ENCODE data around the gene LRP2. TPM values are rescaled to one million over a fixed set of nuclear protein-coding genes. Genes with fewer than 3 reads are reported as not detected.

The LRP2 gene
- total and polyA plus RNA-seq, 10 of the 15 experiments (the other 5 are each of a cell fraction or from before 2014, with no cell fraction given): 0.01 to 0.19 (median 0.06) TPM; not detected in 5

DNA sequence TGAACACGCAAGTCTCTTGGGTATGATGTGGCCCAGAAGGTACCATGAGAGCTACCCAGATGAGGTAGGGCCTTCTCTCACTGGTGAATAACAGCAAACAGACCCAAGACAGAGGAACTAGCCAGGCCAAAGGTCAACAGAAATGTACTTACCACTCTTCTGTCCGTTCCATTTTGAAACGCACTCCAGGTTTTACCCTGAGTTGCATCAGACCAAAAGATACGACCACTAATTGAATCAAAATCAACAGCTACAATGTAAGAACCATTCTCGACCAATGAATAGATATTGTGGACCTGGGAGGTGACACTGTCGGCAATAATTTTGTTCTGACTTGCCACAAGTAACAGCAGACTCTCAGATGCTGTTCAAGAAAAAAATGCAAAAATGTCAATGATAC, 124.4 kb downstream of the LRP2 start (continued):
- TF ChIP-seq CBX3 (IDR thresholded peaks at IDR 0.05; ENCODE audit: borderline replicate concordance, low read depth): no peak

DNA sequence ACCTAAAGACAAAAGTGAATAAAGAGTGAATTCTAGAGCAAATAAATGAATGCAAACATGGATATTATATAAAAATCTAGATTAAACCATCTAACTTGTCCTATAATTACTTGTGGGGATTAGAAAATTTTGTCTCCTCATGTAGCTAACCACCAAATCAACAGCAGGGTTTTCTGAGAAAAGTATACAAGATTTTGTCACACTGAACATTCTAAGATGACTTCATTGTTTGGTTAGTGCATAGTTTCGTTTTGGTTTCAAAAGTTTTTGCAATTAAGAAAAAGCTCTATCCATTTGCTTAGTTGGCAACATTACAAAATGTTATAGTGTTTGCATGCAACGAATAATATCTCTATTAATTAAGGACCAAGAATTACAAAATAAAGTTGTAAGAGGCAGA, 125.0 kb downstream of the LRP2 start:
- H3K4me2 ChIP-seq (ENCODE audit: control insufficient read depth, insufficient read depth): no peak overlapping the region
- BruUV-seq (replicated peaks): no TSS peak
- intact Hi-C loops (cut with micrococcal nuclease; ENCODE audit: unreplicated experiment): no loop called here
- CTCF ChIA-PET: interaction anchor here (0.6 to 2.0 kb wide), 2 partner anchors 95 to 129 kb away, joined by 3 to 5 read pairs; no protein-coding TSS in a partner anchor
- RAD21 ChIA-PET (ENCODE audit: unreplicated experiment): no interaction called here
- H4K20me1 ChIP-seq (ENCODE audit: control insufficient read depth, insufficient read depth): no peaks in the 10 kb centered on the region
- no peak overlapping the region for H3K4me3 ChIP-seq
- H3K9me3 ChIP-seq (replicated peaks; ENCODE audit: control insufficient read depth, insufficient read depth, low read length): no peaks in the 10 kb centered on the region
- no peaks in the 10 kb centered on the region; a peak in 1 of 4 replicates for H3K27me3 ChIP-seq (replicated peaks in 1 of 2; ENCODE audit: control insufficient read depth in 2 of 2, insufficient read depth in 2 of 2, low read length in 1 of 2)
- no peak for ATAC-seq
- no peaks in the 10 kb centered on the region for H3K36me3 ChIP-seq (ENCODE audit: control insufficient read depth in 2 of 2, insufficient read depth in 2 of 2, low read length in 1 of 2)
- WGBS (ENCODE audit: insufficient coverage, insufficient replicate concordance, low lambda C conversion rate, missing lambda C conversion rate): 0% methylated on average over 2 of the region's 2 CpGs
- no peak overlapping the region for H3K27ac ChIP-seq (ENCODE audit: control insufficient read depth, insufficient read depth)
- no peak overlapping the region for H3K9ac ChIP-seq (ENCODE audit: control insufficient read depth, insufficient read depth, low read length)
- TF ChIP-seq RUNX3 (IDR thresholded peaks at IDR 0.05; ENCODE audit: low read length): no peak
- in situ Hi-C loops (cut with MboI): no loop called here
- SMC1A ChIA-PET (ENCODE audit: uncharacterized antibody, unreplicated experiment): interaction anchor here (0.6 kb wide), 1 partner anchor 15 kb away, joined by 3 read pairs; no protein-coding TSS in a partner anchor
- POLR2A ChIA-PET: no interaction called here
- H3K79me2 ChIP-seq (ENCODE audit: control insufficient read depth, insufficient read depth, low read length): no peaks in the 10 kb centered on the region
- FAIRE-seq: no peak
- no peak for DNase-seq (ENCODE audit: low read depth, low spot score)
- H3K4me1 ChIP-seq (ENCODE audit: control insufficient read depth, insufficient read depth, low read length): no peaks in the 10 kb centered on the region
- no peak overlapping the region for H2AFZ ChIP-seq (ENCODE audit: control insufficient read depth, low read depth, low read length)

DNA sequence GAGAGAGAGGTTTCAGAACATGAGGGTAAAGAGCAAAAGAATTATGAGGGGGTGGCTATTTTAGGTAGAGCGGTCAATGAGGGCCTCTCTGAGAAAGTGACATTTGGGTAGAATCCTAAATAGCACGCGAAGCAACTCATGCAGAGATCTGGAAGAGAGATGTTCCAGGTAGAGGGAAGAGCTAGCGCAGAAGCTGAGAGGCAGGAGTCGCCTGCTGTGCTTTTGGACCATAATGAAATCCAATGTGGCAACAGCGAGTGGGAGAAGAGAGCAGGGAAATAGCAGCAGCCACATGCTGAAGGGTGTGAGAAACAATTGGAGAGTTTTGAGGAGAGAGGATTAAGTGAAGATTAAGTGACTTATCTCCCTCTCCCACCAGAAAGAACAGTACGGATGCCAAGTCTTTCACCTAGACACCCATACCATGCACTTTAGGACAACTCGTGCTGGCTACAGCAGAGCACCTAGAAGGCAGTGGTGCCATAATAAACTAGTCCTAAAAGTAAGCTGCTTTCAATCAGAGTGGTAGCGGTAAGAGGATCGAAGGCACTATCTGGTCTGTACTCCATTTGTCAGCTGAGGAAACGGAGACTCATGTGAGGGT, 129.7 kb downstream of the LRP2 start:
- ChIA-PET CTCF (no interaction called here), RAD21 (ENCODE audit: unreplicated experiment) (no interaction called here), SMC1A (ENCODE audit: uncharacterized antibody, unreplicated experiment) (no interaction called here), POLR2A (no interaction called here)
- H3K27me3 ChIP-seq (replicated peaks in 1 of 2; ENCODE audit: control insufficient read depth in 2 of 2, insufficient read depth in 2 of 2, low read length in 1 of 2): no peaks in the 10 kb centered on the region; a peak in 1 of 4 replicates
- no TSS peak for BruUV-seq (replicated peaks)
- no peak for FAIRE-seq
- no peaks in the 10 kb centered on the region for H3K9me3 ChIP-seq (replicated peaks; ENCODE audit: control insufficient read depth, insufficient read depth, low read length)
- no peaks in the 10 kb centered on the region for H3K4me1 ChIP-seq (ENCODE audit: control insufficient read depth, insufficient read depth, low read length)
- no peak overlapping the region for H3K9ac ChIP-seq (ENCODE audit: control insufficient read depth, insufficient read depth, low read length)
- H3K36me3 ChIP-seq (ENCODE audit: control insufficient read depth in 2 of 2, insufficient read depth in 2 of 2, low read length in 1 of 2): no peaks in the 10 kb centered on the region
- no peak overlapping the region for H3K4me2 ChIP-seq (ENCODE audit: control insufficient read depth, insufficient read depth)
- H3K4me3 ChIP-seq: no peak overlapping the region
- DNase-seq (ENCODE audit: low read depth, low spot score): no peak
- intact Hi-C loops (cut with micrococcal nuclease; ENCODE audit: unreplicated experiment) (no loop called here), in situ Hi-C loops (cut with MboI) (no loop called here)
- ATAC-seq: no peak
- H4K20me1 ChIP-seq (ENCODE audit: control insufficient read depth, insufficient read depth): no peaks in the 10 kb centered on the region
- WGBS (ENCODE audit: insufficient coverage, insufficient replicate concordance, low lambda C conversion rate, missing lambda C conversion rate): 57% methylated on average over 11 of the region's 11 CpGs
- H3K27ac ChIP-seq (ENCODE audit: control insufficient read depth, insufficient read depth): no peak overlapping the region
- no peak overlapping the region for H2AFZ ChIP-seq (ENCODE audit: control insufficient read depth, low read depth, low read length)
- no peaks in the 10 kb centered on the region for H3K79me2 ChIP-seq (ENCODE audit: control insufficient read depth, insufficient read depth, low read length)
- TF ChIP-seq IKZF2 (IDR thresholded peaks at IDR 0.05) (no peak), POLR2AphosphoS5 (IDR thresholded peaks at IDR 0.05; ENCODE audit: low read length) (no peak), MEF2B (IDR thresholded peaks at IDR 0.05; ENCODE audit: partially characterized antibody, poor library complexity, severe bottlenecking) (no peak), SMAD5 (IDR thresholded peaks at IDR 0.05; ENCODE audit: low read depth) (no peak)
- TF ChIP-seq, protein P1, sequence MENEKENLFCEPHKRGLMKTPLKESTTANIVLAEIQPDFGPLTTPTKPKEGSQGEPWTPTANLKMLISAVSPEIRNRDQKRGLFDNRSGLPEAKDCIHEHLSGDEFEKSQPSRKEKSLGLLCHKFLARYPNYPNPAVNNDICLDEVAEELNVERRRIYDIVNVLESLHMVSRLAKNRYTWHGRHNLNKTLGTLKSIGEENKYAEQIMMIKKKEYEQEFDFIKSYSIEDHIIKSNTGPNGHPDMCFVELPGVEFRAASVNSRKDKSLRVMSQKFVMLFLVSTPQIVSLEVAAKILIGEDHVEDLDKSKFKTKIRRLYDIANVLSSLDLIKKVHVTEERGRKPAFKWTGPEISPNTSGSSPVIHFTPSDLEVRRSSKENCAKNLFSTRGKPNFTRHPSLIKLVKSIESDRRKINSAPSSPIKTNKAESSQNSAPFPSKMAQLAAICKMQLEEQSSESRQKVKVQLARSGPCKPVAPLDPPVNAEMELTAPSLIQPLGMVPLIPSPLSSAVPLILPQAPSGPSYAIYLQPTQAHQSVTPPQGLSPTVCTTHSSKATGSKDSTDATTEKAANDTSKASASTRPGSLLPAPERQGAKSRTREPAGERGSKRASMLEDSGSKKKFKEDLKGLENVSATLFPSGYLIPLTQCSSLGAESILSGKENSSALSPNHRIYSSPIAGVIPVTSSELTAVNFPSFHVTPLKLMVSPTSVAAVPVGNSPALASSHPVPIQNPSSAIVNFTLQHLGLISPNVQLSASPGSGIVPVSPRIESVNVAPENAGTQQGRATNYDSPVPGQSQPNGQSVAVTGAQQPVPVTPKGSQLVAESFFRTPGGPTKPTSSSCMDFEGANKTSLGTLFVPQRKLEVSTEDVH (IDR thresholded peaks at IDR 0.05; ENCODE audit: low read depth, partially characterized antibody): no peak
- TF ChIP-seq, protein P2, sequence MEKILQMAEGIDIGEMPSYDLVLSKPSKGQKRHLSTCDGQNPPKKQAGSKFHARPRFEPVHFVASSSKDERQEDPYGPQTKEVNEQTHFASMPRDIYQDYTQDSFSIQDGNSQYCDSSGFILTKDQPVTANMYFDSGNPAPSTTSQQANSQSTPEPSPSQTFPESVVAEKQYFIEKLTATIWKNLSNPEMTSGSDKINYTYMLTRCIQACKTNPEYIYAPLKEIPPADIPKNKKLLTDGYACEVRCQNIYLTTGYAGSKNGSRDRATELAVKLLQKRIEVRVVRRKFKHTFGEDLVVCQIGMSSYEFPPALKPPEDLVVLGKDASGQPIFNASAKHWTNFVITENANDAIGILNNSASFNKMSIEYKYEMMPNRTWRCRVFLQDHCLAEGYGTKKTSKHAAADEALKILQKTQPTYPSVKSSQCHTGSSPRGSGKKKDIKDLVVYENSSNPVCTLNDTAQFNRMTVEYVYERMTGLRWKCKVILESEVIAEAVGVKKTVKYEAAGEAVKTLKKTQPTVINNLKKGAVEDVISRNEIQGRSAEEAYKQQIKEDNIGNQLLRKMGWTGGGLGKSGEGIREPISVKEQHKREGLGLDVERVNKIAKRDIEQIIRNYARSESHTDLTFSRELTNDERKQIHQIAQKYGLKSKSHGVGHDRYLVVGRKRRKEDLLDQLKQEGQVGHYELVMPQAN (conservative IDR thresholded peaks at IDR 0.05): no peak
- TF ChIP-seq, protein P3, sequence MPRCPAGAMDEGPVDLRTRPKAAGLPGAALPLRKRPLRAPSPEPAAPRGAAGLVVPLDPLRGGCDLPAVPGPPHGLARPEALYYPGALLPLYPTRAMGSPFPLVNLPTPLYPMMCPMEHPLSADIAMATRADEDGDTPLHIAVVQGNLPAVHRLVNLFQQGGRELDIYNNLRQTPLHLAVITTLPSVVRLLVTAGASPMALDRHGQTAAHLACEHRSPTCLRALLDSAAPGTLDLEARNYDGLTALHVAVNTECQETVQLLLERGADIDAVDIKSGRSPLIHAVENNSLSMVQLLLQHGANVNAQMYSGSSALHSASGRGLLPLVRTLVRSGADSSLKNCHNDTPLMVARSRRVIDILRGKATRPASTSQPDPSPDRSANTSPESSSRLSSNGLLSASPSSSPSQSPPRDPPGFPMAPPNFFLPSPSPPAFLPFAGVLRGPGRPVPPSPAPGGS (IDR thresholded peaks at IDR 0.05; ENCODE audit: borderline replicate concordance, insufficient read depth, low read depth, low read length, poor library complexity, severe bottlenecking): no peak

Measured in GM12878 (cell line).